ENCODE measurements around the gene BOK. TPM values are rescaled to one million over a fixed set of nuclear protein-coding genes. Genes with fewer than 3 reads are reported as not detected.

Gene BOK
- total RNA-seq, 1 donor from 2014 or later = 46.8 TPM

DNA sequence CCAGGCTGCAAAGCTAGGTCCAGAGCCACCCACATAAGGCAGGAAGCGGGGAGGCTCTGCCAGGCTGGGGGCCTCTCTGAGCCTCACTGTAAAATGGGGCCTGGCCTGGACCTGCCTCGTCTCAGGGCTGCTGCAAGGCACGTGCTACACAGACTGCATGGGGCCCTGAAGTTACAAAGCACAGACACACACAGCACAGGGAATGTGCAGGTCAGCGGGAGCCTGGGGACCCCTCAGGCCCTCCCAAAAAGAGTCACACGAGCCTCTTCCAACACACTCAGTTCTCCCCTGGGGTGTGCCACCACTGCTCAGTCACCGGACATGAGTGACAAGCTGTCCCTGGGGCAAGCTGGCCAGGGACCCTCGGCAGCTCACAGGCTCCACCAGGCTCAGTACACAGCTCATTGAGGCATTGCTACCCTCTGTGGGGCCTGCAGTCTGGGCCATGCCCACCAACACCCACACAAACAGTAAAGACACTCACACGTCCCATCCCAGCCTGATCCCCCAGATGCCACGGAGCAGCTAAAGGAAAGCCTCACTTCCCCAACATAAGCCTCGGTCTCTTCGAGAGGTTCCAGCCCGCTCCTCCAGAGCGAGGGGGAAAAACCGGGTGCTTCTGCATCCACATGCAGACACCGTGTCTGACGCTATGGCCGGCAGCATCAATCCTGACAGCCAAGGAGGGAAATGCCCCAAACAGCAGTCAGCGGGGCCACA is 33.7 kb downstream of the BOK start:
- H3K4me1 Mint-ChIP-seq (ENCODE audit: low read depth) = no peaks in the 10 kb centered on the region
- H3K4me3 Mint-ChIP-seq (ENCODE audit: unreplicated experiment) = no peak overlapping the region
- H3K27ac Mint-ChIP-seq (ENCODE audit: unreplicated experiment) = no peak overlapping the region
- TF ChIP-seq, protein P1, sequence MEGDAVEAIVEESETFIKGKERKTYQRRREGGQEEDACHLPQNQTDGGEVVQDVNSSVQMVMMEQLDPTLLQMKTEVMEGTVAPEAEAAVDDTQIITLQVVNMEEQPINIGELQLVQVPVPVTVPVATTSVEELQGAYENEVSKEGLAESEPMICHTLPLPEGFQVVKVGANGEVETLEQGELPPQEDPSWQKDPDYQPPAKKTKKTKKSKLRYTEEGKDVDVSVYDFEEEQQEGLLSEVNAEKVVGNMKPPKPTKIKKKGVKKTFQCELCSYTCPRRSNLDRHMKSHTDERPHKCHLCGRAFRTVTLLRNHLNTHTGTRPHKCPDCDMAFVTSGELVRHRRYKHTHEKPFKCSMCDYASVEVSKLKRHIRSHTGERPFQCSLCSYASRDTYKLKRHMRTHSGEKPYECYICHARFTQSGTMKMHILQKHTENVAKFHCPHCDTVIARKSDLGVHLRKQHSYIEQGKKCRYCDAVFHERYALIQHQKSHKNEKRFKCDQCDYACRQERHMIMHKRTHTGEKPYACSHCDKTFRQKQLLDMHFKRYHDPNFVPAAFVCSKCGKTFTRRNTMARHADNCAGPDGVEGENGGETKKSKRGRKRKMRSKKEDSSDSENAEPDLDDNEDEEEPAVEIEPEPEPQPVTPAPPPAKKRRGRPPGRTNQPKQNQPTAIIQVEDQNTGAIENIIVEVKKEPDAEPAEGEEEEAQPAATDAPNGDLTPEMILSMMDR (IDR thresholded peaks at IDR 0.05) = no peak
- H3K36me3 Mint-ChIP-seq (ENCODE audit: low read depth) = peaks cover 22% of the 10 kb centered on the region
- no peaks in the 10 kb centered on the region for H3K27me3 Mint-ChIP-seq (ENCODE audit: low read depth)
- H3K9me3 Mint-ChIP-seq (ENCODE audit: low read depth) = peaks cover 13% of the 10 kb centered on the region
- peak; percentile 60 for DNase-seq (ENCODE audit: low spot score)

DNA sequence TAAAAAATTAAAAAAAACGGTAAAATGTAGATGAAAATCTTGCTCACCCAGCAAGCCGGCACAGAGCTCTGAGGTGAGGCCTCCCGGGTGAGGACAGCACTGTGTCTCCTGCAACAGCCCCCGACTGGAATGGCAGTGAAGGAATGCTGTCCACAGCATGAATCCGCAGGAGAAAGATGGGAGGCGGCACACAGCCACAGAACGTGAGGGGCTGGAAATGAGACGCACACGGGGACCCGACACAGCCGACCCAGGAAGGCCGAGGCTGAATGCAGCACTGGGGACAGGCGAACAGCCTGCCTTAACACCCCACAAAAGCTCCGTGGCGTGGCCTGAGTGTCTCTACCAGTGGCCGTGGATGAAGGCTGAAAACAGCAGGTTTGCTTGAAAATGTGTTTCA is 34.7 kb downstream of the BOK start:
- Mint-ChIP-seq H3K27ac (ENCODE audit: unreplicated experiment) (no peak overlapping the region), H3K4me1 (ENCODE audit: low read depth) (peaks cover 4% of the 10 kb centered on the region), H3K9me3 (ENCODE audit: low read depth) (peaks cover 7% of the 10 kb centered on the region), H3K27me3 (ENCODE audit: low read depth) (no peaks in the 10 kb centered on the region), H3K36me3 (ENCODE audit: low read depth) (peaks cover 16% of the 10 kb centered on the region), H3K4me3 (ENCODE audit: unreplicated experiment) (no peak overlapping the region)
- DNase-seq (ENCODE audit: low spot score) = peak; percentile 50
- TF ChIP-seq, protein P1 (IDR thresholded peaks at IDR 0.05) = no peak

DNA sequence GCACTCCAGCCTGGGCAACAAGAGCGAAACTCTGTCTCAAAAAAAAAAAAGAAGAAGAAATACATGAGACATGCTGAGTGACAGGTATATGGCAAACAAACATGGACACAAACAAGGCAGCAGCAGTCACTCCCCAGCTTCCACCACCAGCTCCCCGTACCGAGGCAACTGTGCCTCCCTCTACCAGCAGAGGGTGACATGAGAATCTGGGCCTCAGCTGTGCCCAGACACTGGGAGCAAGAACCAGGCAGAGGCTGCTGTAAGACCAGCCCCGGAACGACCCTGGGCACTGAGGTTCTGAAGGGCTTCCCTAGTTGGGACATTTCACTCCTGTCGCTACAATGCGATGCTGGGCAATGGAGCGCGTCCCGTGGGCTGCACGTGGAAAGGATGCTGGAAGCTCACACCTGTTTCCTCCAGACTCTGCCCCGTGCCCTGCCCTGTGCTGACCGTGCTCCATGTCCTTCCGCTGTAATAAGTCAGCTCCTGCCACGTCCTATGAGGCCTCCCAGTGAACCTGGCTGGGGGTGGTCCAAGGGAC is 37.1 kb downstream of the BOK start:
- no peak overlapping the region for H3K27ac Mint-ChIP-seq (ENCODE audit: unreplicated experiment)
- H3K27me3 Mint-ChIP-seq (ENCODE audit: low read depth) = no peaks in the 10 kb centered on the region
- DNase-seq (ENCODE audit: low spot score) = peak; percentile 64
- H3K4me1 Mint-ChIP-seq (ENCODE audit: low read depth) = peaks cover 15% of the 10 kb centered on the region
- no peaks in the 10 kb centered on the region for H3K9me3 Mint-ChIP-seq (ENCODE audit: low read depth)
- no peak overlapping the region for H3K4me3 Mint-ChIP-seq (ENCODE audit: unreplicated experiment)
- H3K36me3 Mint-ChIP-seq (ENCODE audit: low read depth) = peaks cover 10% of the 10 kb centered on the region
- TF ChIP-seq, protein P1 (IDR thresholded peaks at IDR 0.05) = peak; percentile 66

DNA sequence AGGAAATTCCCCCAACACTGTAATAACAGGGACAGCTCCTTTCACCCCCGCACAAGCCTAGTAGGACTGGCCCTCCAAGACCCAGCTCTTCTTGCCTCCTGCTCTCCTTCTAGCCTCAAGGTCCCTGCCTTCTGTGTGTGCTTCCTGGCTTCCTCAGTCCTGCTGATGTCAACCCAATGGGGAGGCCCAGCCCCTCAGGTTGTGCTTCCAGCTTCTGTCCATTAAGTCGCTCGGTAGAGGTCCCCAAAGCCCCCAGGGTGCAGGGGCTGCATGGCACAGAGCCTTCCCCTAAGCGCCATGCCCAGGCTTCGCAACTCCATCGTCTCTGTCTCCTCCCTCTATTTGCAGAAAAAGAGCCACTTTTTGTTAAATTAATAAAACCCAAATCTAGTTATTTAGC is 39.0 kb downstream of the BOK start:
- H3K9me3 Mint-ChIP-seq (ENCODE audit: low read depth) = no peaks in the 10 kb centered on the region
- DNase-seq (ENCODE audit: low spot score) = peak; percentile 52
- TF ChIP-seq, protein P1 (IDR thresholded peaks at IDR 0.05) = no peak
- H3K36me3 Mint-ChIP-seq (ENCODE audit: low read depth) = peaks cover 16% of the 10 kb centered on the region
- H3K27ac Mint-ChIP-seq (ENCODE audit: unreplicated experiment) = no peak overlapping the region
- no peak overlapping the region for H3K4me3 Mint-ChIP-seq (ENCODE audit: unreplicated experiment)
- H3K4me1 Mint-ChIP-seq (ENCODE audit: low read depth) = peaks cover 15% of the 10 kb centered on the region
- no peaks in the 10 kb centered on the region for H3K27me3 Mint-ChIP-seq (ENCODE audit: low read depth)

DNA sequence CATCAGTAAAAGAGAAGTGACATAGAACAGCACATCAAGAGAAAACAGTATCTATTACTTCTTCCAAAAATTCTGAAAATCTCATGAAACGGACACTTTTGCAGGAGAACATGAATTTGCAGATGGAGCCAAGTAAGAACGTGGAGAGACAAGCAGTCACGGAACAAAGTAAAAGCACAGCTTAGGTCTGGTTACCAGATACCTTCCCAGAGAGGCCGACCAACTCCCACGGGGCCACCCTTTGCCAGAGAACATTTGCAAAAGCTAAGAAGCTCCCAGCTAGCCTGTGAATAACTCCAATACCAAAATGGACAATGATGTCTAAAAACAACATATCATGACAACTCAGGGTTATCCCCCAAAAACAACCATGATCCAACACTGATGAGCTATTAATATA is 39.5 kb downstream of the BOK start:
- TF ChIP-seq, protein P1 (IDR thresholded peaks at IDR 0.05) = no peak
- Mint-ChIP-seq H3K36me3 (ENCODE audit: low read depth) (peaks cover 16% of the 10 kb centered on the region), H3K27ac (ENCODE audit: unreplicated experiment) (no peak overlapping the region)

More for the DNA sequence above, 39.5 kb downstream of the BOK start:
- no peak overlapping the region for H3K4me3 Mint-ChIP-seq (ENCODE audit: unreplicated experiment)
- no peak for DNase-seq (ENCODE audit: low spot score)
- no peaks in the 10 kb centered on the region for H3K9me3 Mint-ChIP-seq (ENCODE audit: low read depth)
- peaks cover 15% of the 10 kb centered on the region for H3K4me1 Mint-ChIP-seq (ENCODE audit: low read depth)
- H3K27me3 Mint-ChIP-seq (ENCODE audit: low read depth) = no peaks in the 10 kb centered on the region
